DND-41 (cell line): ENCODE results near the gene FIGNL2.

ENCODE experiments used
- CTCF ChIP-seq: IDR thresholded peaks from 2 replicates; pipeline ENCODE4 v1.5.1; 2012; ENCODE audit warnings: borderline replicate concordance, low read length, moderate library complexity, mild to moderate bottlenecking; ENCODE audit not compliant: poor library complexity, severe bottlenecking; ENCODE audit errors: extremely low read depth
- EZH2 ChIP-seq: IDR thresholded peaks from 3 replicates; pipeline ENCODE4 v1.6.1; 2012; ENCODE audit warnings: borderline replicate concordance, low read depth, mild to moderate bottlenecking, moderate library complexity, low read length, inconsistent platforms; ENCODE audit not compliant: severe bottlenecking

- TF ChIP-seq EZH2, result no peak
- TF ChIP-seq CTCF, result no peak
These were observed 14.1 kb downstream of the FIGNL2 start for GRCh38 chr12:51834411-51834810.
